Cardiac septum (tissue), 1 donor: ENCODE results near the gene SMIM35. TPM values are rescaled to one million over a fixed set of nuclear protein-coding genes. Genes with fewer than 3 reads are reported as not detected.

Experiments
- DNase-seq: peaks from one replicate; pipeline ENCODE4 v3.0.0-alpha.2; 2020; ENCODE audit warnings: low spot score
- intact Hi-C: fragments of 100-400 bp; cut with DNase I; formaldehyde crosslinking; loops from one replicate; pipeline ENCODE4 v1.14.0; 2022
- long read RNA-seq: library from polyadenylated mRNA; unstranded; transcript quantifications from one replicate; pipeline ENCODE4 v2.0.0, GENCODE V29; 2021
- total RNA-seq: library from RNA; stranded (reverse); fragmentation: NEBNext Ultra II Directional; extraction: Animal tissue kit (Norgen Biotek cat#: 25700); gene quantifications from one replicate; pipeline ENCODE4 v1.2.1, GENCODE V29; 2021
- donor health status: DM: no; HTN: no; CAD: no.

Gene SMIM35
- total RNA-seq = not detected
- long read RNA-seq = 0 reads

- intact Hi-C loops = no loop called here
- no peak for DNase-seq
Measured at GRCh38 chr11:118086913-118087768, at the start of gene SMIM35. Gene SMIM35 (minus strand): TSS chr11:118086963. CDS start chr11:118086757, 206 bp downstream.

GRCh38 chr11:118136341-118136740 is 49.6 kb upstream of the SMIM35 start:
- intact Hi-C loops = no loop called here
- no peak for DNase-seq

DNA sequence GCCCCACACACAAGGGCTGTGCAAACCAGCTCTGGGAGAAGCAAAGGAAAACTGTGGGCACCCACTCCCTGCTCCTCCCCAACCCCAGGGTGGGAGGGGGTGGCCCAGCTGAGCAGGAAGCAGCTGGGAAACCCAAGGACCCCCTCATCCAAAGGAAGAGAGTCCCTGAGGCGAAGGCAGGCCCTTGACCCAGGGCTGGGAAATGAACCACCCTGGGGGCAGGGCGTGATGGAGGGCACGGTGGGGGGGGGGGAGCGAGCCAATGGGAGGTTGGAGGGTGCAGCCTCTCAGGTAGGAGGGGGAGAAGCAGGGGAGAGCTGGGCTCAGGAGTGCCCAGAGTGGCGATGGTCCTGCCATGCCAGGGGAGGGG is 49.0 kb upstream of the SMIM35 start:
- intact Hi-C loops = no loop called here

GRCh38 chr11:118135051-118135795 is 48.5 kb upstream of the SMIM35 start:
- DNase-seq = no peak
- intact Hi-C loops = no loop called here

More for the DNA sequence above, 49.0 kb upstream of the SMIM35 start:
- DNase-seq = no peak

DNA sequence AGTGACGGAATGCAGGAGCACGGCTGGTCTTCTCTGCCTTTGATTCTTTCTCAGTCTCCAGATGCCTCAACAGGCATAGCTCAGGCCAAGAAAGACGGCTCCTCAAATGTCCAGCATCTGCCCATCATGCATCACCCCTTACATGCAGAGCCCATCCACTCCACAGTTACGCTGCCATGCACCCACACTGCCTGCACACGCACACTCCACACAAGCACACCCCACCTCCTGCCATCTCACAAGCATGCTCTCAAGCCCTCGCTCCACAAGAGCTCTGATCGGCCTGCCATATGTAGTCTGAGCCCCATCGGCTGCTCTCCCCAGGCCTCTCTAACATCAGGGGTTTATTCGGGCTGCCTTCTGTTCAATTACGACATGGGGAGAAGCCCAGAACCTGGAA is 47.1 kb upstream of the SMIM35 start:
- peak; percentile 57 for DNase-seq
- intact Hi-C loops = no loop called here

- no peak for DNase-seq
- intact Hi-C loops = no loop called here
Measured at GRCh38 chr11:118132385-118133151, 45.8 kb upstream of the SMIM35 start.

GRCh38 chr11:118129471-118130172 is 42.9 kb upstream of the SMIM35 start:
- DNase-seq = no peak
- intact Hi-C loops = no loop called here

GRCh38 chr11:118128721-118129470 is 42.1 kb upstream of the SMIM35 start:
- intact Hi-C loops = no loop called here
- no peak for DNase-seq

GRCh38 chr11:118128310-118128709 is 41.5 kb upstream of the SMIM35 start:
- no peak for DNase-seq
- intact Hi-C loops = no loop called here

DNA sequence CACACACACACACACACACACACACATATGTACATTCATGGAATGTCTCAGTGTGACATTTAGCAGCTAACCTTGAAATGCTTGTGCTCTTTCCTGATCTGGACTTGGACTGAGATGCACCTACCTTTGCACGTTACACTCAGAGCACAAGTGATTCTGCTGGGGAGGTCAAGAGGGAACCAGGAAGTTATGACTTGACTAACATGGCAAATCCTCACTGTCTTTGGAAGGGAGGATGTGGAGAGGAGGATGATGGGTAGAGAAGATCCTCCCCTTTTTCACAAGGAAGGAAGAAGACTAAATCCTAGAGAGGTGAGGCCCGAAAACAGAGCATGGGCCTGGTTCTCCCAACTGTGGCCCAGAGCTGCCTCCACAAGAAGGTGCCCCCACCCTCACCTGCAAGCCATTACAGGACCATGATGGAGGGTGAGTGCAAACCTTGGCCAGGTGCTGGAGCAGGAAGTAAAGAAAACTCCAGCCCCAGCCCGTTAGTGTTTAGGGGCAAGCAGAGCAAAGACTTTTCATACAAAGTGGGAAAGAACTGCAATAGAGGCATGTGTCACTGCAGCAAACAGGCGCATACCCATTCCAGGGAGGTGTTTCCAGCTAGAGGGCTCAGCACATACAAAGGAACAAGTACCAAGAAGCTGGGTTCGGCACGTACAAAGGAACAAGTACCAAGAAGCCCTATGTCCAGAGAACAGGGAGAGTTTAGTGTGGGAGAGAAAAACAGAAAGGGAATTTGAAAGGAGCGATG is 39.5 kb upstream of the SMIM35 start:
- intact Hi-C loops = no loop called here
- DNase-seq = no peak

DNA sequence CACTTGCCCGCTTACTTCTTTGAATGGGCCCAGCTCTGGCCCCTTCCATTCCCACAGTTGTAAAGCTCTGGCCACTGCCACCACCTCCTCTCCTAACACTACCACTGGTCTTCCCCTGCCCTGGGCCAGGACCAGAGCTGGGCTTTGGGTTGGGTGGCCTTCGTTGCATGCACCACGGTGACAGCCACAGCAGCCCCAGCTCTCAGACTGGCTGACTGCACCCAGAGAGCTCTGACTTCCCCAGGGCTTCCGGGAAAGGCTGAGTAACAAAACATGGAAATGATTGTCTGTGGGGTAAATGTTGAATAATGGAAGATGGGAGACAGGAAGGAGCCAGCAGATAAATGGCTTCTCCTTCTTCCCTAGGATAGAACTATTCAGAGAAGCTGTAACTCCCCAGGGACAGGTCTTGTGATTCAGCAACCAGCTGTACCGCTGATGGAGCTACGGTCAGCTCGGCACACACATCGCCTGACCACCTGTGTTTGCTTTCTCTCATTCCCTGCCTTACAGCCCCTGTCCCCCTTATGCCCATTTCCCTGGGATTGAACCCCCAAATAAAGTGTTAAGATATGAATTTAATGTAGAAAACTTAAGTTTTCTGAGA is 38.3 kb upstream of the SMIM35 start:
- no peak for DNase-seq
- intact Hi-C loops = no loop called here

GRCh38 chr11:118120793-118121192 is 34.0 kb upstream of the SMIM35 start:
- intact Hi-C loops = no loop called here
- DNase-seq = no peak

DNA sequence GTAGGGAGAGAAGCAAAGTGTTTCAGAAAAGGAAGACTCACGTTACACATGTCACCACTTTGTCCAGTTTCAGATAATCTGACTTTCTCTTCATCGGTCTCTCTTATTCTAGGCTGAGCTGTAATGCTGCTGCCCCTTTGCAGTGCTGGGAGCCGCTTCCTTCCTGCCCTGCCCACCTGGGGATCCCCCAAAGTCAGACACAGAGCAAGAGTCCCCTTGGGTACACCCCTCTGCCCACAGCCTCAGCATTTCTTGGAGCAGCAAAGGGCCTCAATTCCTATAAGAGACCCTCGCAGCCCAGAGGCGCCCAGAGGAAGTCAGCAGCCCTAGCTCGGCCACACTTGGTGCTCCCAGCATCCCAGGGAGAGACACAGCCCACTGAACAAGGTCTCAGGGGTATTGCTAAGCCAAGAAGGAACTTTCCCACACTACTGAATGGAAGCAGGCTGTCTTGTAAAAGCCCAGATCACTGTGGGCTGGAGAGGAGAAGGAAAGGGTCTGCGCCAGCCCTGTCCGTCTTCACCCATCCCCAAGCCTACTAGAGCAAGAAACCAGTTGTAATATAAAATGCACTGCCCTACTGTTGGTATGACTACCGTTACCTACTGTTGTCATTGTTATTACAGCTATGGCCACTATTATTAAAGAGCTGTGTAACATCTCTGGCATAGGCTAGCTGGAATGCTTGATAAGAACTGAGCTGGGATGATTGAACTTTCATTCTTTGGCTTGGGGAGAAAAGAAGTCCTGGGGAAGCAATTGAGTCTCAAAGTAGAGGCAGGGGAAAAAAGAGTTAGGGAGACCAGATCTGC is 31.2 kb upstream of the SMIM35 start:
- intact Hi-C loops = no loop called here
- DNase-seq = no peak

GRCh38 chr11:118115048-118115447 is 28.3 kb upstream of the SMIM35 start:
- intact Hi-C loops = no loop called here
- peak; percentile 65 for DNase-seq

GRCh38 chr11:118114266-118114665 is 27.5 kb upstream of the SMIM35 start:
- intact Hi-C loops = no loop called here

DNA sequence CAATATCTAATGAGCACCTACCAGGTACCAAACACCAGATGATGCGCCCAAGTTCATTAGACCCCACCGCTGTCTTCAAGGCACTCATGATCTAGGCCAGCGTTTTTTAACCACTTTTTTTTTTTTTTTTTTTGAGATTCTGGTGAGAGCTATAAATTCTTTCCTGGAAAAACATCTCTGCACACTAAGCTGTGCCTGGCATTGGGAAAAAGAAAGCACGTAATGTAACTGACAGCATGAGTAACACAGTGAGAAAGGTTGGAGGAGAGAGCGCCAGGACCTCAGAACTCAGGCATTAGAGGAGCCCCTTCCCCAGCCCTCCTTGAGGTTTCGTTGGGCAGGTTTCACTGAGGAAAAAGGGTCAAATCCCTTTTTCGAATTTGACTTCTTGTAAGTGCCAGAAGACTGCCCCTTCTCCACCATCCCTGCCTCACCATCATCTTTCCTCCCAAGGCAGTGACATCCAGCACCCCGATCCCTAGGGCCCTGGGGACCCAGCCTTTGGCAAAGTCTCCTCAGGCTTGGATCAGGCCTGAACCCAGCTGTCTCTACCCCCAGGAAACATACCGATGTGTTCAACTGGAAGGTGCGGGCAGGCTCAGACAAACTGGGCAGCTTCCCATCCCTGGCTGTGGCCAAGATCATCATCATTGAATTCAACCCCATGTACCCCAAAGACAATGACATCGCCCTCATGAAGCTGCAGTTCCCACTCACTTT is 26.1 kb upstream of the SMIM35 start:
- intact Hi-C loops = no loop called here
- peak; percentile 53 for DNase-seq

More at GRCh38 chr11:118114266-118114665, 27.5 kb upstream of the SMIM35 start:
- peak; percentile 64 for DNase-seq
